ENCODE data around the gene IGFL1.

GRCh38 chr19:46271481-46272197, 42.1 kb downstream of the IGFL1 start:
- TF ChIP-seq CTCF (IDR thresholded peaks at IDR 0.05; ENCODE audit: low read length) (no peak), EZH2 (IDR thresholded peaks at IDR 0.05; ENCODE audit: borderline replicate concordance, low read length) (no peak)

Measured in OCI-LY1 (cell line).